ENCODE data around the gene PDLIM3.

The PDLIM3 gene

DNA sequence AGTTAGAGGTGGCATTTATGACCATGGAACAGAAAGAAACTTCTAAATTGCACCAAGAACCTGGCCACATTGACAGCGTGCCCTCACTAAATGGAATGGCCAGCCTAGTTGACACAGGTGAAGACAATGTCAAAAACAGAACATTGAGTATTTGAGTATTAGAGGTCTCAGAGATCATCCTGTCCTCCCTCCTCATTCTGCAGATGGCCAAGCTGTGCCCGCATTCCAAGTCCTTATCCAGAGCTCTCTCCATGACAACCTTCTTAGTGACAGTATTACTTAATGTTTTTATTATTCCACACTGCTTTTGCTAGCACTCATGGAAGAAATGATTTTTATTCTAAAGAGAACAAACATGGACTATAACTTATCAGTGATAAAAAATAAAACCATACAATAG, 53.9 kb downstream of the PDLIM3 start:
- H3K27me3 ChIP-seq (ENCODE audit: control insufficient read depth in 3 of 3, insufficient read depth in 3 of 3, low read depth in 1 of 3, low read length in 3 of 3), result peaks cover 0 to 34% (median 0%) of the 10 kb centered on the region in 3 experiments
- no peak overlapping the region for H2AK5ac ChIP-seq (ENCODE audit: low read depth, low read length)
- no peak overlapping the region for H2BK15ac ChIP-seq (ENCODE audit: low read length)
- H3K79me1 ChIP-seq (ENCODE audit: low read depth, low read length), result no peaks in the 10 kb centered on the region
- no peaks in the 10 kb centered on the region for H3K9me3 ChIP-seq (replicated peaks in 1 of 2; ENCODE audit: control insufficient read depth in 2 of 2, insufficient read depth in 1 of 2, low read depth in 1 of 2, low read length in 2 of 2)
- H2BK5ac ChIP-seq (ENCODE audit: low read length), result no peak overlapping the region
- DNase-seq (ENCODE audit: low spot score), result no peak
- no peak overlapping the region for H3K18ac ChIP-seq (ENCODE audit: low read length)
- no peak overlapping the region for H3K4me3 ChIP-seq (ENCODE audit: low read length in 2 of 2)
- no peak overlapping the region for H3K27ac ChIP-seq (replicated peaks; ENCODE audit: low read length)
- no CpG with 5 or more reads among the region's 2 CpGs for WGBS, 2 donors (ENCODE audit: extremely low coverage in 2 of 2, insufficient read length in 2 of 2, insufficient replicate concordance in 1 of 2)
- H4K8ac ChIP-seq (ENCODE audit: low read depth, low read length), result no peak overlapping the region
- no peaks in the 10 kb centered on the region for H3K36me3 ChIP-seq (replicated peaks in 1 of 2; ENCODE audit: control insufficient read depth in 2 of 2, insufficient read depth in 2 of 2, low read length in 2 of 2)
- H3K23ac ChIP-seq (ENCODE audit: low read depth, low read length, poor library complexity), result no peak overlapping the region
- H3K14ac ChIP-seq (ENCODE audit: low read length), result no peak overlapping the region
- H3K4me1 ChIP-seq (ENCODE audit: control insufficient read depth in 2 of 2, insufficient read depth in 1 of 2, low read depth in 1 of 2, low read length in 2 of 2), result peaks cover 0 to 3% of the 10 kb centered on the region in 2 donors
- H3K4me2 ChIP-seq (ENCODE audit: insufficient read depth, low read length, poor library complexity, severe bottlenecking), result no peak overlapping the region
- no peak overlapping the region for H2BK120ac ChIP-seq (ENCODE audit: low read depth, low read length)
- no peak overlapping the region for H3K9ac ChIP-seq (ENCODE audit: low read depth, low read length, poor library complexity)
- no peak overlapping the region for H4K91ac ChIP-seq (ENCODE audit: low read depth, low read length, poor library complexity)
- no peak overlapping the region for H3K4ac ChIP-seq (ENCODE audit: low read length)
- no peak overlapping the region for H2AFZ ChIP-seq (ENCODE audit: low read length)
- H2BK12ac ChIP-seq (ENCODE audit: low read length), result no peak overlapping the region

GRCh38 chr4:185480016-185480732, 55.1 kb downstream of the PDLIM3 start:
- Histone ChIP-seq H2BK15ac (ENCODE audit: low read length) (no peak overlapping the region), H3K9ac (ENCODE audit: low read depth, low read length, poor library complexity) (no peak overlapping the region), H3K79me1 (ENCODE audit: low read depth, low read length) (no peaks in the 10 kb centered on the region), H3K36me3 (replicated peaks in 1 of 2; ENCODE audit: control insufficient read depth in 2 of 2, insufficient read depth in 2 of 2, low read length in 2 of 2) (no peaks in the 10 kb centered on the region), H3K4me1 (ENCODE audit: control insufficient read depth in 2 of 2, insufficient read depth in 1 of 2, low read depth in 1 of 2, low read length in 2 of 2) (peaks cover 0 to 3% of the 10 kb centered on the region in 2 donors), H4K8ac (ENCODE audit: low read depth, low read length) (no peak overlapping the region), H4K91ac (ENCODE audit: low read depth, low read length, poor library complexity) (no peak overlapping the region), H2BK12ac (ENCODE audit: low read length) (no peak overlapping the region), H3K9me3 (replicated peaks in 1 of 2; ENCODE audit: control insufficient read depth in 2 of 2, insufficient read depth in 1 of 2, low read depth in 1 of 2, low read length in 2 of 2) (no peaks in the 10 kb centered on the region), H2BK120ac (ENCODE audit: low read depth, low read length) (no peak overlapping the region), H3K27me3 (ENCODE audit: control insufficient read depth in 3 of 3, insufficient read depth in 3 of 3, low read depth in 1 of 3, low read length in 3 of 3) (peaks cover 0 to 34% (median 0%) of the 10 kb centered on the region in 3 experiments), H3K14ac (ENCODE audit: low read length) (no peak overlapping the region), H2AK5ac (ENCODE audit: low read depth, low read length) (no peak overlapping the region), H3K4me2 (ENCODE audit: insufficient read depth, low read length, poor library complexity, severe bottlenecking) (no peak overlapping the region), H3K4me3 (ENCODE audit: low read length in 2 of 2) (no peak overlapping the region), H3K23ac (ENCODE audit: low read depth, low read length, poor library complexity) (no peak overlapping the region), H3K18ac (ENCODE audit: low read length) (no peak overlapping the region), H2BK5ac (ENCODE audit: low read length) (no peak overlapping the region), H2AFZ (ENCODE audit: low read length) (no peak overlapping the region), H3K4ac (ENCODE audit: low read length) (no peak overlapping the region), H3K27ac (replicated peaks; ENCODE audit: low read length) (no peak overlapping the region)
- no CpG with 5 or more reads among the region's 15 CpGs for WGBS, 2 donors (ENCODE audit: extremely low coverage in 2 of 2, insufficient read length in 2 of 2, insufficient replicate concordance in 1 of 2)
- DNase-seq (ENCODE audit: low spot score), result no peak

GRCh38 chr4:185479507-185479971, 55.8 kb downstream of the PDLIM3 start:
- H2BK12ac ChIP-seq (ENCODE audit: low read length), result no peak overlapping the region
- H4K8ac ChIP-seq (ENCODE audit: low read depth, low read length), result no peak overlapping the region
- DNase-seq (ENCODE audit: low spot score), result no peak
- H3K36me3 ChIP-seq (replicated peaks in 1 of 2; ENCODE audit: control insufficient read depth in 2 of 2, insufficient read depth in 2 of 2, low read length in 2 of 2), result no peaks in the 10 kb centered on the region
- no CpG with 5 or more reads among the region's 1 CpG for WGBS, 2 donors (ENCODE audit: extremely low coverage in 2 of 2, insufficient read length in 2 of 2, insufficient replicate concordance in 1 of 2)
- H2BK120ac ChIP-seq (ENCODE audit: low read depth, low read length), result no peak overlapping the region
- H2BK15ac ChIP-seq (ENCODE audit: low read length), result no peak overlapping the region
- no peak overlapping the region for H3K23ac ChIP-seq (ENCODE audit: low read depth, low read length, poor library complexity)
- H3K79me1 ChIP-seq (ENCODE audit: low read depth, low read length), result no peaks in the 10 kb centered on the region
- H2AK5ac ChIP-seq (ENCODE audit: low read depth, low read length), result no peak overlapping the region
- H3K14ac ChIP-seq (ENCODE audit: low read length), result no peak overlapping the region
- no peak overlapping the region for H3K9ac ChIP-seq (ENCODE audit: low read depth, low read length, poor library complexity)
- no peaks in the 10 kb centered on the region for H3K9me3 ChIP-seq (replicated peaks in 1 of 2; ENCODE audit: control insufficient read depth in 2 of 2, insufficient read depth in 1 of 2, low read depth in 1 of 2, low read length in 2 of 2)
- H2BK5ac ChIP-seq (ENCODE audit: low read length), result no peak overlapping the region
- H3K4me3 ChIP-seq (ENCODE audit: low read length in 2 of 2), result no peak overlapping the region
- H3K27me3 ChIP-seq (ENCODE audit: control insufficient read depth in 3 of 3, insufficient read depth in 3 of 3, low read depth in 1 of 3, low read length in 3 of 3), result peaks cover 0 to 34% (median 0%) of the 10 kb centered on the region in 3 experiments
- no peak overlapping the region for H3K4ac ChIP-seq (ENCODE audit: low read length)
- H3K4me2 ChIP-seq (ENCODE audit: insufficient read depth, low read length, poor library complexity, severe bottlenecking), result no peak overlapping the region
- H3K27ac ChIP-seq (replicated peaks; ENCODE audit: low read length), result no peak overlapping the region
- peaks cover 0 to 3% of the 10 kb centered on the region in 2 donors for H3K4me1 ChIP-seq (ENCODE audit: control insufficient read depth in 2 of 2, insufficient read depth in 1 of 2, low read depth in 1 of 2, low read length in 2 of 2)
- no peak overlapping the region for H4K91ac ChIP-seq (ENCODE audit: low read depth, low read length, poor library complexity)
- H3K18ac ChIP-seq (ENCODE audit: low read length), result no peak overlapping the region
- H2AFZ ChIP-seq (ENCODE audit: low read length), result no peak overlapping the region

GRCh38 chr4:185473247-185473646, 62.1 kb downstream of the PDLIM3 start:
- no peak overlapping the region for H2BK120ac ChIP-seq (ENCODE audit: low read depth, low read length)
- H3K18ac ChIP-seq (ENCODE audit: low read length), result no peak overlapping the region
- H3K79me1 ChIP-seq (ENCODE audit: low read depth, low read length), result no peaks in the 10 kb centered on the region
- H3K27me3 ChIP-seq (ENCODE audit: control insufficient read depth in 3 of 3, insufficient read depth in 3 of 3, low read depth in 1 of 3, low read length in 3 of 3), result peaks cover 0 to 31% (median 9%) of the 10 kb centered on the region in 3 experiments
- no peak overlapping the region for H3K4me3 ChIP-seq (ENCODE audit: low read length in 2 of 2)
- no peaks in the 10 kb centered on the region for H3K36me3 ChIP-seq (replicated peaks in 1 of 2; ENCODE audit: control insufficient read depth in 2 of 2, insufficient read depth in 2 of 2, low read length in 2 of 2)
- no CpG with 5 or more reads among the region's 8 CpGs for WGBS, 2 donors (ENCODE audit: extremely low coverage in 2 of 2, insufficient read length in 2 of 2, insufficient replicate concordance in 1 of 2)
- H4K8ac ChIP-seq (ENCODE audit: low read depth, low read length), result no peak overlapping the region
- H4K91ac ChIP-seq (ENCODE audit: low read depth, low read length, poor library complexity), result no peak overlapping the region
- no peak overlapping the region for H3K14ac ChIP-seq (ENCODE audit: low read length)
- H3K4me2 ChIP-seq (ENCODE audit: insufficient read depth, low read length, poor library complexity, severe bottlenecking), result no peak overlapping the region
- no peak overlapping the region for H3K27ac ChIP-seq (replicated peaks; ENCODE audit: low read length)
- H2AK5ac ChIP-seq (ENCODE audit: low read depth, low read length), result no peak overlapping the region
- H2BK5ac ChIP-seq (ENCODE audit: low read length), result no peak overlapping the region
- H3K9ac ChIP-seq (ENCODE audit: low read depth, low read length, poor library complexity), result no peak overlapping the region
- H3K4me1 ChIP-seq (ENCODE audit: control insufficient read depth in 2 of 2, insufficient read depth in 1 of 2, low read depth in 1 of 2, low read length in 2 of 2), result peaks cover 5 to 12% of the 10 kb centered on the region in 2 donors
- no peak overlapping the region for H3K23ac ChIP-seq (ENCODE audit: low read depth, low read length, poor library complexity)
- no peak for DNase-seq (ENCODE audit: low spot score)
- no peak overlapping the region for H3K4ac ChIP-seq (ENCODE audit: low read length)
- no peak overlapping the region for H2AFZ ChIP-seq (ENCODE audit: low read length)
- H3K9me3 ChIP-seq (replicated peaks in 1 of 2; ENCODE audit: control insufficient read depth in 2 of 2, insufficient read depth in 1 of 2, low read depth in 1 of 2, low read length in 2 of 2), result no peaks in the 10 kb centered on the region
- H2BK12ac ChIP-seq (ENCODE audit: low read length), result no peak overlapping the region
- H2BK15ac ChIP-seq (ENCODE audit: low read length), result no peak overlapping the region
